ENCODE measurements around the gene KIAA2012. TPM values are rescaled to one million over a fixed set of nuclear protein-coding genes. Genes with fewer than 3 reads are reported as not detected.

Gene KIAA2012
- total RNA-seq, 2 experiments from 2014 or later, result not detected

DNA sequence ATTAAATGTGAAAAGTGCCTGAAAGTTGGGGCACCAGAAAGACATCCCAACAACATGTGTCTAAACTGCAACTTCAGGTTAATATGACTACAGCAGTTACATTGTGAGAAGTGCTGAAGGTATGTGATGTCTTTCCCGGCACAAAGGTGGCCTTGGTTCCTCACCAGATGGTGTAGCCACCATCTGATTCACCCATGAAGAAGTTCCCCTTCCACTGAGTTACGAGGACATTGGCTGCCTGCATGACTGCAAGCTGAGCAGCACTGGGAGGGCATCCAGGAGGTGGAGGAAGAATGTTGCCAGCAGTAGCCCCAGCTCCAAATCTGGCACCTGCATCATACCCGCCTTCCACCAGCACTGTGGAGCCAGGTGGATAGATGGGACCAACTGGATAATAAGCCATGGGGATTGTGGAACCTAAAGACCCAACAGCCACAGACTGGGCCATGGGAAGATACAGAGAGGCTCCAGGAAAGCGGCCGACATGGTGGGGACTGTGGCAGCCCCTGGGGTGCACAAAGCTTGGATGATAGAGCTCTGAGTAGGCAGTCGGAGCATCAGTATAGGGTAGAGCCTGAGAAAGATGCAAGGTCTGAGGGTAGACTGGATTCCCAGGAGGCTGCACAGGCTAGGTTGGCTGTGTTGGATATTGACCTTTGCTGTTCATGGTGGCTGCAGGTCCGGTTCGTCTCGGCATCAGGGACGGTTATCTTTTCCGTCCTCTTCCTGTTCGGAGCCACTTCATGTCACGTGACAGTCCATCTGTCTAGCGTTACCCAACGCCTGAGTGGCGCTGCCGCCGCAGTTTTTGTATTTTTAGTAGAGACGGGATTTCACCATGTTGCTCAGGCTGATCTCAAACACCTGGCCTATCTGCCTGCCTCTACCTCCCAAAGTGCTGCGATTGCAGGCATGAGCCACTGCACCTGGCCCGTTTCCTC is 128.4 kb downstream of the KIAA2012 start:
- Histone ChIP-seq H3K4me1 (ENCODE audit: insufficient read depth, low read length, poor library complexity, severe bottlenecking) (no peaks in the 10 kb centered on the region), H3K9me2 (ENCODE audit: insufficient read depth, low read length) (no peaks in the 10 kb centered on the region), H3K36me3 (ENCODE audit: insufficient read depth, low read length) (peaks cover 9% of the 10 kb centered on the region; the same call in 1 of the 2 replicates), H3K9me3 (ENCODE audit: low read length) (no peaks in the 10 kb centered on the region), H3K4me2 (ENCODE audit: low read length) (no peak overlapping the region), H2AFZ (ENCODE audit: low read length) (no peak overlapping the region), H4K20me1 (ENCODE audit: insufficient read depth, low read length) (no peaks in the 10 kb centered on the region), H3K27ac (ENCODE audit: low read depth, low read length, poor library complexity, severe bottlenecking) (no peak overlapping the region), H3K4me3 (ENCODE audit: low read depth, low read length, poor library complexity, severe bottlenecking) (no peak overlapping the region), H3K79me2 (ENCODE audit: insufficient read depth, low read depth, low read length) (no peaks in the 10 kb centered on the region)
- CTCF ChIA-PET (ENCODE audit: unreplicated experiment), result no interaction called here
- POLR2A ChIA-PET, result interaction anchor here (0.6 kb wide), 1 partner anchor 17 kb away, joined by 3 read pairs; no protein-coding TSS in a partner anchor
- no peak for TF ChIP-seq CTCF (conservative IDR thresholded peaks at IDR 0.05; ENCODE audit: low read length)
- no peak for TF ChIP-seq EZH2phosphoT487 (IDR thresholded peaks at IDR 0.05; ENCODE audit: borderline replicate concordance, low read depth, low read length)
- no TSS peak for BruUV-seq (replicated peaks)
- no peak for DNase-seq (ENCODE audit: low spot score)
- intact Hi-C loops (cut with micrococcal nuclease; ENCODE audit: unreplicated experiment), result no loop called here

- TF ChIP-seq CTCF (conservative IDR thresholded peaks at IDR 0.05; ENCODE audit: low read length), result no peak
- TF ChIP-seq EZH2phosphoT487 (IDR thresholded peaks at IDR 0.05; ENCODE audit: borderline replicate concordance, low read depth, low read length), result no peak
- no peak for DNase-seq (ENCODE audit: low spot score)
- Histone ChIP-seq H2AFZ (ENCODE audit: low read length) (no peak overlapping the region), H3K27ac (ENCODE audit: low read depth, low read length, poor library complexity, severe bottlenecking) (no peak overlapping the region), H3K9me2 (ENCODE audit: insufficient read depth, low read length) (no peaks in the 10 kb centered on the region), H3K4me3 (ENCODE audit: low read depth, low read length, poor library complexity, severe bottlenecking) (no peak overlapping the region), H3K4me1 (ENCODE audit: insufficient read depth, low read length, poor library complexity, severe bottlenecking) (peaks cover 10% of the 10 kb centered on the region), H3K9me3 (ENCODE audit: low read length) (no peaks in the 10 kb centered on the region), H4K20me1 (ENCODE audit: insufficient read depth, low read length) (no peaks in the 10 kb centered on the region), H3K36me3 (ENCODE audit: insufficient read depth, low read length) (peaks cover 22% of the 10 kb centered on the region; the same call in 1 of the 2 replicates), H3K4me2 (ENCODE audit: low read length) (no peak overlapping the region), H3K79me2 (ENCODE audit: insufficient read depth, low read depth, low read length) (no peaks in the 10 kb centered on the region)
- ChIA-PET CTCF (ENCODE audit: unreplicated experiment) (no interaction called here), POLR2A (no interaction called here)
- no TSS peak for BruUV-seq (replicated peaks)
- intact Hi-C loops (cut with micrococcal nuclease; ENCODE audit: unreplicated experiment), result no loop called here
Observed at GRCh38 chr2:202203348-202203747, 130.3 kb downstream of the KIAA2012 start.

GRCh38 chr2:202204855-202205254 is 131.8 kb downstream of the KIAA2012 start:
- H2AFZ ChIP-seq (ENCODE audit: low read length), result no peak overlapping the region
- H3K4me2 ChIP-seq (ENCODE audit: low read length), result no peak overlapping the region
- no peaks in the 10 kb centered on the region for H3K9me2 ChIP-seq (ENCODE audit: insufficient read depth, low read length)
- H4K20me1 ChIP-seq (ENCODE audit: insufficient read depth, low read length), result no peaks in the 10 kb centered on the region
- TF ChIP-seq CTCF (conservative IDR thresholded peaks at IDR 0.05; ENCODE audit: low read length) (no peak), EZH2phosphoT487 (IDR thresholded peaks at IDR 0.05; ENCODE audit: borderline replicate concordance, low read depth, low read length) (no peak)
- H3K9me3 ChIP-seq (ENCODE audit: low read length), result no peaks in the 10 kb centered on the region
- intact Hi-C loops (cut with micrococcal nuclease; ENCODE audit: unreplicated experiment), result no loop called here
- ChIA-PET POLR2A (interaction anchor here (0.5 to 0.9 kb wide), 4 partner anchors 13 to 972 kb away, joined by 3 to 4 read pairs (median 4); no protein-coding TSS in a partner anchor), CTCF (ENCODE audit: unreplicated experiment) (no interaction called here)
- peaks cover 34% of the 10 kb centered on the region; the same call in 1 of the 2 replicates for H3K36me3 ChIP-seq (ENCODE audit: insufficient read depth, low read length)
- no peak overlapping the region for H3K27ac ChIP-seq (ENCODE audit: low read depth, low read length, poor library complexity, severe bottlenecking)
- no peaks in the 10 kb centered on the region for H3K79me2 ChIP-seq (ENCODE audit: insufficient read depth, low read depth, low read length)
- no peak for DNase-seq (ENCODE audit: low spot score)
- peaks cover 10% of the 10 kb centered on the region for H3K4me1 ChIP-seq (ENCODE audit: insufficient read depth, low read length, poor library complexity, severe bottlenecking)
- no TSS peak for BruUV-seq (replicated peaks)
- no peak overlapping the region for H3K4me3 ChIP-seq (ENCODE audit: low read depth, low read length, poor library complexity, severe bottlenecking)
